PC-9 (cell line): Measurements from ENCODE around the gene SLC22A3.

Source experiments
- EZH2 ChIP-seq: fragments of 200-600 bp; sonication (generic); IDR thresholded peaks from 2 replicates; pipeline ENCODE4 v1.8.0; 2017; ENCODE audit warnings: antibody characterized with exemption, low read depth
- TF ChIP-seq, protein P1 (sequence below): fragments of 200-600 bp; sonication (generic); conservative IDR thresholded peaks from 2 replicates; pipeline ENCODE4 v1.6.1; 2017; ENCODE audit warnings: mixed run types, antibody characterized with exemption, mild to moderate bottlenecking, moderate library complexity

DNA sequence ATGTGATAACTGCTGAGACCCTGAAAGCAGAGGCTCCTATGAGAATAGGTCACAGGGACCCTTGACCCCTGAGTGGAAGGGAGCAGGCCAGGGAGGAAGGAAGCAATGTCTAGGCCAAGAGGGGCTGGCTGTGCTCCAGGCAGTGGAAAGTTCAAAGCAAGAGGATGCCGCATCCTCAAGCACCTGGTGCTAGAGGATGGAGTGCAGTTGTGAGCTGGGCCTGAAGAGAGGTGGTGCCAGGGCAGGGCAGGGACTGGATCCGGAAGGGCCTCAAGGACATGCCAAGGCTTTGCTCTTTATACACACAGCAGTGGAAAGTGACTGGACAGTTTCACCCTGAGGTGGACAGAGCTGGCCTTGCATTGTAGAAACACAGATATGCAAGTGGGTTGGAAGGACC is 97.0 kb downstream of the SLC22A3 start:
- TF ChIP-seq, protein P1, sequence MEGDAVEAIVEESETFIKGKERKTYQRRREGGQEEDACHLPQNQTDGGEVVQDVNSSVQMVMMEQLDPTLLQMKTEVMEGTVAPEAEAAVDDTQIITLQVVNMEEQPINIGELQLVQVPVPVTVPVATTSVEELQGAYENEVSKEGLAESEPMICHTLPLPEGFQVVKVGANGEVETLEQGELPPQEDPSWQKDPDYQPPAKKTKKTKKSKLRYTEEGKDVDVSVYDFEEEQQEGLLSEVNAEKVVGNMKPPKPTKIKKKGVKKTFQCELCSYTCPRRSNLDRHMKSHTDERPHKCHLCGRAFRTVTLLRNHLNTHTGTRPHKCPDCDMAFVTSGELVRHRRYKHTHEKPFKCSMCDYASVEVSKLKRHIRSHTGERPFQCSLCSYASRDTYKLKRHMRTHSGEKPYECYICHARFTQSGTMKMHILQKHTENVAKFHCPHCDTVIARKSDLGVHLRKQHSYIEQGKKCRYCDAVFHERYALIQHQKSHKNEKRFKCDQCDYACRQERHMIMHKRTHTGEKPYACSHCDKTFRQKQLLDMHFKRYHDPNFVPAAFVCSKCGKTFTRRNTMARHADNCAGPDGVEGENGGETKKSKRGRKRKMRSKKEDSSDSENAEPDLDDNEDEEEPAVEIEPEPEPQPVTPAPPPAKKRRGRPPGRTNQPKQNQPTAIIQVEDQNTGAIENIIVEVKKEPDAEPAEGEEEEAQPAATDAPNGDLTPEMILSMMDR, result no peak
- no peak for TF ChIP-seq EZH2
